Cortex of kidney (tissue), 1 donor: ENCODE data around the gene ZNF638.

Experiments
- DNase-seq: peaks from one replicate; lab custom pipeline; 2025; lab: John Stamatoyannopoulos, UW

The ZNF638 gene

GRCh38 chr2:71457123-71457915, 125.7 kb downstream of the ZNF638 start:
- DNase-seq, result no peak

GRCh38 chr2:71457923-71458322, 126.3 kb downstream of the ZNF638 start:
- DNase-seq, result no peak

- no peak for DNase-seq
These were observed 127.0 kb downstream of the ZNF638 start for GRCh38 chr2:71458413-71459083.

DNA sequence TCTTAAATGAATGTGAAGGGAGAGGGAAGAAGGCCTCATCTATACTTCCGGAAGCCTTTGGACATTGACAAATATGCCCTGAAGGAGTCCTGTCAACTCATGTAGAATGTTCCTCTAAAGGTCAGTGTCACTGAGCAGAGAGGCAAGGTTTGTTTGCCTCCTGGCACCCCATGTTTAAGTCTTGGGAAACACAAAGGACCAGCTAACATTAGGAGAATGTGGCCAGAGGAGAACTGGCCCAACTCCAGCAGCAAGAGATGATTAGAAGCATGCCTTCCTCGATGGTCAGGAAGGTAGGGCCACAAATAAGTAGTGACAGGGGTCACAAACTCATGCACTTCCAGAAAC, 127.5 kb downstream of the ZNF638 start:
- DNase-seq, result no peak

DNA sequence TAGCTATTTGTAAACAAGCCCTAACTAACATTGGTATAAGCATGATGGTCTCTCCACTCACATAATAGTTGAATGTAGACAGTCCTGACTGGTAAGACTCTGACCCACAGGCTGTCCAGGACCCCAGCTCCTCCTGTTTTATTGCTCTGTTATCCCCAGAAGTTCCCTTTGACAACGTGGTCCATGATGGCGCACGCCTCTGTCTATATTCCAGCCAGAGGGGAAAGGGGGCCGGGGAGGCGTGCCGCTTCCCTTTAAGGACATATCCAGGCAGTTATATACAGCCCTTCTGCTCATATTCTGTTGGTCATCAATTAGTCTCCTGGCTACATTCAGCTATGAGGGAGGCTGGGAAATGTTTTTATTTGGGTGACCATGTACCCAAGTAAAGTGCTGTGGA, 128.5 kb downstream of the ZNF638 start:
- no peak for DNase-seq

DNA sequence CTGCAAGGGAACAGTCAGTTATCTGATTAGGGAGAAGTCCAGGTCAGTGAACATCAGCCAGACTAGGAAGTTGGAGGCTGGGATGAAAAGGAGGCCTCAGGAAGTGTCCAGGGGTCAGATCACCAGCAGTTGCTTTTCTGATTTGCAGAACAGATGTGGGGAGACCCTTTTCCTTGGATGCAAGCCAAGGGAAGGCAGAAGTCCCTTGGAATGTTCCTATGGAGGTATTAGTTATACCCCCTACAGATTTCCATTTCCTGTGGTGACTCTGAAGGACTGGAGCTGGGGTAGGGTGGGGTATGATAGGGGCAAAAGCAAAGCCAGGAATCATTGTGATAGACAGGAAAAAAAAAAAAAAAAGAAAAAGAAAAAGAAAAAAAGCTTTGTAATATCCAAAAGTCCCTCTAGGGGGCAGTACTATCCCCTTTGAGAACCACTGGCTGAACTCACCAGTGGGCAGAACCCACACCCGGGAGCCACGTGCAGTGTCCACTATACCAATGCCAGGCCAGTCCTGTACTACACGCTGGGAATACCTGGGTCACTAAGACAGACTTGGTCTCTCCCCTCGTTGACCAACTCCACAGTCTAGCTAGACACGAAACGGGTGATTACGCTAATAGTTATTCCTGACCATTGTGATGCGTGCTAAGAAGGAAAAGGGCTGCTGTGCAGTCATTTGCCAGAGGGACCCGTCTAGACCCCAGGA, 129.2 kb downstream of the ZNF638 start:
- no peak for DNase-seq

DNA sequence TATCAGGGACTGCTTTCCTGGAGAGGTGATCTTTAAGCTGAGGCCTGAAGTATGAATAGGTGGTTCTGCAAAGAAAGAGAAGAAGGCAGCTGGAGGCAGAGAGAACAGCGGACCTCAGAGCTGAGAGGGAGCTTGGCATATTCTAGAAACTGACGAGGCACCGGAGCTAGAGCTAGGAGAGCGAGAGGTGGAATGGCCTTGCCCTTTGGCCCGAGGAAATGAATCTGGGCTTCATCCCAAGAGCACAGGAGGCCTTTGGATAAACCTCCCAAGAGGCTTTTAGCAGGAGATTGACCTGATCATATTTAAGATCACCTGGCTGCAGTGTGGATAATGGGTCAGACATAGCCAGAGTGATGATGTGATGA, 129.7 kb downstream of the ZNF638 start:
- DNase-seq, result no peak

- DNase-seq, result no peak
These were observed 130.5 kb downstream of the ZNF638 start for GRCh38 chr2:71462056-71462605.

DNA sequence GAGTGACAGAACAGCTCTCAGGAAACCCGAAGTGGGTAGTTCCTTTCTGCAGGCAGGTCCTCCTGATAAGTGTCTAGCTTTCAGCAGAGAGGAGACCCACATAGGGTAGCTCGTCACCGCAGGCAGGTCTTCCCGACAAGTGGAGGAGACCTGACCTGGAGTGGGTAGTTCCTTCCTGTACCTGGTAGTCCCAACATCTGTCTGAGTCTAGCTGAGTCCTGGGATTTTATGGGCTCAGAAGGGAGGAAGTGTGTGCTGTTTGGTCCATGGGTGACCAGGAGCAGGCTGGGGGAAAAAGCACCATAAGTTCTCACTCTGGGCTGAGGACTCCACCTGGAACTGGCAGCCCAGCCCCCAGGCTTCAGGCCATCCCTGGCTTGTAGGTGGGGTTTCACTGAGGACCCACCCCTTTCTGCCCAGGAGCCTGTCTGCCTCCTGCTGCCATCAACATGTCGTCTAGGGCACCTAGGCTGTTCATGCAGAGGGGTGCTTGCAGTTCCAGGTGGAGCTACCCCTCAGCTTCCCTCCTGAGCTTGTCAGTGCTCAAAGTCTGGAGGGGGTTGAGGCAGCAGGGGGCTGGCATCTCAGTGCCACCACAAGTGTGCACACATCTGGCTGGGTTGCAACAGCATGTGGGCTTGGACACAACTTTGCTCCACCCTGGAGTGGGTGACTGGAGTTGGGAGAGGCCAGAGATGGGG, 131.2 kb downstream of the ZNF638 start:
- DNase-seq, result no peak

- no peak for DNase-seq
These were observed 131.7 kb downstream of the ZNF638 start for GRCh38 chr2:71463342-71463654.

- no peak for DNase-seq
These were observed 132.8 kb downstream of the ZNF638 start for GRCh38 chr2:71464389-71464788.

DNA sequence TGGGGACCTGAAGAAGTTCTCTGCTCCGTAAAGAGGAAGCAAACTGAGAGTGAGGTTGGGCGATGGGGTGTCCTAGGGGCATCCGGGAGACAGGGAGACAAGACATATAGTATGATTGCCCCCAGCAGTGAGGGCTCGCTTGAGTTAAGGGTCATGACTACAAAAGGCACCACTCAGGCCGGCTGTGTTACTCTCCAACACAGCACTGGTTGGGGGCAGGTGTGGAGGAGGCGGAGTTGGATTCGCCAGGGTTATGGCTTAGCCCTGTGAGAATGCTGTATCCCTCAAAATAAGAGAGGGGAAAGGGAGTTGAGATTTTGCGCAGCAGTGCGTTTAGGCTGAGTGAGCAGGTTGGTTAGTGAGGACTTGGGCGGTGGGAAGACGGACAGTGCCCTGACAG, 133.8 kb downstream of the ZNF638 start:
- DNase-seq, result no peak

DNA sequence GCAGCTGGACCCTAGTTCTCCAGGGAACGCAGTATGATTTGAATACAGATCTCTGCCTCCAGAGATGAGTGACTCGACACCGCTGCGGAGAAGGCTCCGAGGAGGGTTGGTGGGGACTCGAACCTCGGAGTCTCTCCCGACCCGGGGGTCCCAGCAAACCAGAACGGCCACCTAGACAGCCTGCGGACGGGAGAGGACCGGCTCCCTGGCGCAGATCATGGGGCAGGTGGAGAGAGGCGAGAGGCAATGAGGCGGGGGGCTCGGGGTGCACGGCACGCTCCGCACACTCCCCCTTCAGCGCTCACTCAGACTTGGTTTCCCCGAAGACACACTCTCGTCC, 134.3 kb downstream of the ZNF638 start:
- no peak for DNase-seq

DNA sequence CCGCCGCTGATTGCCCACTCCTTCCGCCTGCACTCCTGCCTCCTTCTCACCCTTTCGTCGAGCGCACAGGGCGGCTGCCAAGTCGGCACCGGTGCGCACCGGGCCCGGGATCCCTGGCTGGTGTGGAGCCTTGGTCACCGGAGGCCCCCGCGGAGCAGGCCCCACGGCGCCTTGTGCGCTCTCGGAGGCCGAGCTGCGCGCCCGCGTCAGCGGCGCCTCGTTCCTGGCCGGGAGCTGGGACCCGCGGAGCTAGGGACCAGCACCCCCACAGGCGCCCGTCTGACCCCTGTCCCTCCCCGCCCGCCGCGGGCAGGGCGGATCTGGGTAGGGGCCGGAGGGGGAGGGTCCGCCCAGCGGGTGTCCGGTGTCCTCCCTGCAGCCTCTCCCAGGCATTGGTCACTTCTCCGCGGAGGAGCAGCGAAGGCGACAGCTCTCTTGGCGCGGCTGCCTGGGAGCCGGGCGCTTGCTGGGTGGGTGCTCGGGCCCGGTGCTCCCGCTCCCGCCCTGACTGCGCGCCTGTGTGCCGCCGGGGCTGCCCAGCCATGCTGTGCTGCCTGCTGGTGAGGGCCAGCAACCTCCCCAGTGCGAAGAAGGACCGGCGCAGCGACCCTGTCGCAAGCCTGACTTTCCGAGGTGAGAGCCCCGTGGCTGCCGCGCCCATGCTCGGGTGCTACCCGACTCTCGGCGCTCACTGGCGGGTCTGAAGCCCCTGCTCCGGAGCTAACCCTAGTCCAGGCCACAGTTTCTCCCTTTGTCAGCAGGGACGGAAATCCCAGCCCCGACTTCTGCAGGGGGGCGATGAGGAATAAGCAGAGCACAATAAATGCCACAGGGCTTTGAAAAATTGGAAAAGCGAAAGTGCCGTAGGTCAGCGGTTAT, 135.0 kb downstream of the ZNF638 start:
- no peak for DNase-seq

DNA sequence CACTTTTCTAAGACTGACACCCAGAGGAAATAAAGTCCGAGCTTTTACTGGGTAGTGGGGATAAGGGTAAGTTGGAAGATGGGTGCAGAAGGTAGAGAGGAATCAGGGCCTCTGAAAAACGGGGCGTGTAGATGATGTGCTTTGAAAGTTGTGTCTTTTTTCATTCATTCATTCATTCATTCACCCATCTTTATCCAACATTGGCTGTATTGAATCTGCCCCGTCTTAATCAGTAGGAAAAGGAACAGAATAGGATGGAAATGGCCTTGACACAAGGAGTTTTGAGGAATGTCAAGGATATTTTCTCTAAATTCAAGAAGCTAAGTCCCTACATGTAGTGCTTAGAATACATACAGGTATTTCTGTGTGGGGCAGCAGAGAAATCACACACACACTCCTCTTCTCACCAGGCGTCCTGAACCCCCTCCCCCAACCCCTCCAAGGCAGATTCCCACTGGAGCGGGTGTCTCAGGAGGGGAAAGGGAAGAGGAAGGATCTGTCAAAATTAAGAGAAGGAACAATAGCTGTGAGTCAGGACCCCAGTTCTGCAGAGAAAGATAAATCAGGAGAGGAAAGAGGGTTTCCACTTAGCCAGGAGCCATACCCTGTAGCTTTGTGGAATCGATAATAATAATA, 135.7 kb downstream of the ZNF638 start:
- DNase-seq, result no peak

GRCh38 chr2:71468279-71469015, 136.9 kb downstream of the ZNF638 start:
- no peak for DNase-seq

GRCh38 chr2:71469403-71470398, 138.1 kb downstream of the ZNF638 start:
- no peak for DNase-seq

- DNase-seq, result no peak
These were observed 139.7 kb downstream of the ZNF638 start for GRCh38 chr2:71471276-71471675.

DNA sequence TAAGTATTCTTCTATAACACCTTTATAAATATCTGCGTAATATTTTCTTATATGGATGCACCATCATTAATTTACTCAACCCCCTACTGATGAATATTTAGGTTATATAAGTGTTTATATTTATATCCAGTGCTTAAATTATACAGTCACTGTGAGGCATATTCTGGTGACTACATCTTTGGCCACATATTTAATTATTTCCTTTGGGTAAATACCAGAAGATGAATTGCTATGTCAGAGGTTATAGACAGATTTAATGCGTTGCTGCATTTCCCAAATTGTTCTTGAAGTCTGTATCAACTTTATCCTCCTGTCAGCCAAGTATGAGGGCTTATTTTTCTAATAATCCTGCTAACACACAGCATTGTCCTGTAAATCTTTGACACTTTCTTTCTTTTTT, 140.4 kb downstream of the ZNF638 start:
- no peak for DNase-seq
